Measurements from ENCODE around the gene PITHD1.

The PITHD1 gene

DNA sequence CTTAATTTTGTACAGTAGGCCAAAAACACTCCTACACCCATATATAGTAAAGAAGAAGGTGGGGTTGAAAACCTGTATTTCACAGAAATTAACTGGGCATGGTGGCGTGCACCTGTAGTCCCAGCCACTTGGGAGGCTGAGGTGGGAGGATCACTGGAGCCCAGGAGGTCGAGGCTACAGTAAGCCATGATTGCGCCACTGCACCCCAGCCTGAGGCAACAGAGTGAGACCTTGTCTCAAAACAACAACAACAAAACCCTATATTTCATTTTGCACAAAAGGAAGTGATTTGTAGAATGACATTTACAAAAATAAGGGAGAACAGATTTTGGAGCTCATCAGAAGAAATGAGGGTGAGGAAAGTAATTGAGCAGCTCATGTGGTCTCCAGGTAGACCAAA is 10.5 kb downstream of the PITHD1 start:
- in situ Hi-C loops (cut with MboI; ENCODE audit: low pct_unique_long_range_greater_than_20kb, low sequenced_read_pairs, unreplicated experiment), result no loop called here
- no peak for DNase-seq (ENCODE audit: low spot score)
- TF ChIP-seq, protein P1, sequence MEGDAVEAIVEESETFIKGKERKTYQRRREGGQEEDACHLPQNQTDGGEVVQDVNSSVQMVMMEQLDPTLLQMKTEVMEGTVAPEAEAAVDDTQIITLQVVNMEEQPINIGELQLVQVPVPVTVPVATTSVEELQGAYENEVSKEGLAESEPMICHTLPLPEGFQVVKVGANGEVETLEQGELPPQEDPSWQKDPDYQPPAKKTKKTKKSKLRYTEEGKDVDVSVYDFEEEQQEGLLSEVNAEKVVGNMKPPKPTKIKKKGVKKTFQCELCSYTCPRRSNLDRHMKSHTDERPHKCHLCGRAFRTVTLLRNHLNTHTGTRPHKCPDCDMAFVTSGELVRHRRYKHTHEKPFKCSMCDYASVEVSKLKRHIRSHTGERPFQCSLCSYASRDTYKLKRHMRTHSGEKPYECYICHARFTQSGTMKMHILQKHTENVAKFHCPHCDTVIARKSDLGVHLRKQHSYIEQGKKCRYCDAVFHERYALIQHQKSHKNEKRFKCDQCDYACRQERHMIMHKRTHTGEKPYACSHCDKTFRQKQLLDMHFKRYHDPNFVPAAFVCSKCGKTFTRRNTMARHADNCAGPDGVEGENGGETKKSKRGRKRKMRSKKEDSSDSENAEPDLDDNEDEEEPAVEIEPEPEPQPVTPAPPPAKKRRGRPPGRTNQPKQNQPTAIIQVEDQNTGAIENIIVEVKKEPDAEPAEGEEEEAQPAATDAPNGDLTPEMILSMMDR (IDR thresholded peaks at IDR 0.05; ENCODE audit: extremely low read depth, insufficient read depth, missing control alignments), result no peak

DNA sequence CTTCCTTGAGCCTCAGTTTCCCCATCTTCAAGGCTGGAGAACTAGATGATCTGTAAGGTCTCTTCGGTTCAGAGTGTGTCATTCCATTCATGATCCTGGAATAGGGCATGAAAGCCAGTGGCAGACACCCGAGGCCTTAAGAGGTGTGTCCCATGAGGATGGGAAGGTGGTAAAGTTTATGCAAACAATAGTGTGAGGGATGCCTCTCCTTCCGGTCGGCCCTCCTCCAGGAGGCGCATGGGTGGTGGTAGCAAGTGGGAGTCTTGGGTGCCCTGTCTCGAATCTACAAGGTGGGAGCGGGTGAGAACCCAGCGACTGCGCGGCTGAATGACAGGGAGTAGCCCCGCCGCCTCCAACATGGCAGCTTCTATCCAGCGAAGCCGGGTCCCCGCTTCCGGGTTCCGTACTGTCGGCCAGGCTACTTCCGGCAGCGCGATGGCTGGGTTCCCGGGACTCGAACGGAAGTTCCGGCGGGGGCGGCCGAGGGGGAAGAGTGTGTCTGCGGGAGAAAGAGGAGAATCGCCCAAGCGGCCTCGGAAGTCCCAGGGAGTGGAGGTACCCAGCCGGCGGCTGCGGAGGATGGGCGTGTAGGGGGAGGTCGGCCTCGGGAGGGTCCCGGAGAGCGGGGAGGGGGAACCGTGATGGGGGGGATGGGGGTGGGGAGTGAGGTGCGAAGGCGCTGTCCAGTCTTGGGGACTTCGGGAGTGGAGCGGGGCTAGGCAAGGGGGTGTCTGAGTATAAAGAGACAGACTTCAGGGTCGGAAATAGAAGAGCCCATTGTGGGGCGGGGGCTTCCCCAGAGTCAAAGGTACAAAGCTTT is 12.7 kb downstream of the PITHD1 start, which contains the start of gene LYPLA2:
Gene LYPLA2, plus strand, starts transcription at position 450 of the 820 bp plus-strand sequence. CDS start 1,538 bp downstream, outside the sequence.
- in situ Hi-C loops (cut with MboI; ENCODE audit: low pct_unique_long_range_greater_than_20kb, low sequenced_read_pairs, unreplicated experiment), result no loop called here
- TF ChIP-seq, protein P1 (IDR thresholded peaks at IDR 0.05; ENCODE audit: extremely low read depth, insufficient read depth, missing control alignments), result no peak
- DNase-seq (ENCODE audit: low spot score), result peak; percentile 93

DNA sequence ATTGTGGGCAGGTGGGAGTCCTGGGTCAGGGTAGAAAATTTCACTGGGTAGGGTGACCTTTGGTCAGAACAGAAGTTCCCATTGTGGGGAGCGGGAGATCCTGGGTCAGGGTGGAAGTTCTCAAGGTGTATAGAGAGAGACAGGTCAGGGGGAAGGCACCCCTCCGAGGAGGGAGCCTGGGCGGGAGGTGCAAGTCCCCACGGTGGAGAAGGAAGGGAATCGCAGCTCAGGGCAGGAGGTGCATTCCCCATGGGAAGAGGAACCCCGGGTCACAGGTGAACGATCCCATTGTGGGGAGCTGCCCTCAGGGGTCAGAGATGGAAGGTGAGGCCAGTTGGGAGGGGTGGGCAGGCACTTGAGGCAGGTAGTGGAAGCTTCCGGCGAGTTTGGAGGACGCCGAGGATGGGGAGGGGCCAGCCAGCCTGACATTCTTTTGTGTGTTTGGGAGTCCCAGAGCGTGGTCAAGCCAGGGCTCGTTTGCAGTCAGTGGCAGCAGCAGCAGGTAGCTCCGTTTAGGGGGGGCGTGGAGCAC is 13.4 kb downstream of the PITHD1 start:
- TF ChIP-seq, protein P1 (IDR thresholded peaks at IDR 0.05; ENCODE audit: extremely low read depth, insufficient read depth, missing control alignments), result no peak
- in situ Hi-C loops (cut with MboI; ENCODE audit: low pct_unique_long_range_greater_than_20kb, low sequenced_read_pairs, unreplicated experiment), result no loop called here
- peak; percentile 72 for DNase-seq (ENCODE audit: low spot score)

DNA sequence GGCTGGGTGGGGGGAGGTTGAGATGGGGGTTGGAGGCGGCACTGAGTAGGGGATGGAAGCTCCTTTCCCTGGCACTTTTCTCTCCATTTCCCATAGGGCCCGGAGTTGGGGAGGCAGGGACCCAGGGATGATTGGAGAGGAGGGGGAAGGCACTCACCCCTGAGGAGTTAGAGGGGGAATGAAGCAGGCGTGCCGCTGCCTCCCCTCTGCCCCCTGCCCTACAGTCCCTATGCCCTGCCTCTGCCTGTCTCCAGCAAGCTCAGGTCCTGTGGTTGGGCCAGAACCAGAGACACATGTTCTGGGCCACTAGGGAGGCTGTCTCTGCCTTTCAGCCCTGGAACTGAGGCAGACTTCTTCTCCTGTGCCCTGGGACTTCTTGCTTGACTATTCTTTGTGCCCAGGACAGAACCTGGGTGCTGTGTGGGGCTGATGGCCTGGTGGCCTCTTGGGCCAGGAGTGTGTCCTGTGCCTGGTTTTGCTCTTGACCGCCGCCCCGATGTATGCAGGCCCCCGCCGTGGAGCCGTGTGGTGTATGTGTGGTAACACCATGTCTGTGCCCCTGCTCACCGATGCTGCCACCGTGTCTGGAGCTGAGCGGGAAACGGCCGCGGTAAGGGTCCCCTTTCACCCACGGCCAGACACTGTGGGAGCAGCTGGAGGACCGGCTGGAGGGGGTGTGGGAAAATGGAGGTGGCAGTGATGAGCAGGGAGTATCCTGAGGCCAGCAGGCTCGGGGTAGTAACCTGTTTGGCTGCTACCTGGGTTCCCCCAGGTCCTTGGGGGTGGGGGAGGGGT is 14.1 kb downstream of the PITHD1 start:
- DNase-seq (ENCODE audit: low spot score), result no peak
- TF ChIP-seq, protein P1 (IDR thresholded peaks at IDR 0.05; ENCODE audit: extremely low read depth, insufficient read depth, missing control alignments), result no peak
- in situ Hi-C loops (cut with MboI; ENCODE audit: low pct_unique_long_range_greater_than_20kb, low sequenced_read_pairs, unreplicated experiment), result no loop called here

DNA sequence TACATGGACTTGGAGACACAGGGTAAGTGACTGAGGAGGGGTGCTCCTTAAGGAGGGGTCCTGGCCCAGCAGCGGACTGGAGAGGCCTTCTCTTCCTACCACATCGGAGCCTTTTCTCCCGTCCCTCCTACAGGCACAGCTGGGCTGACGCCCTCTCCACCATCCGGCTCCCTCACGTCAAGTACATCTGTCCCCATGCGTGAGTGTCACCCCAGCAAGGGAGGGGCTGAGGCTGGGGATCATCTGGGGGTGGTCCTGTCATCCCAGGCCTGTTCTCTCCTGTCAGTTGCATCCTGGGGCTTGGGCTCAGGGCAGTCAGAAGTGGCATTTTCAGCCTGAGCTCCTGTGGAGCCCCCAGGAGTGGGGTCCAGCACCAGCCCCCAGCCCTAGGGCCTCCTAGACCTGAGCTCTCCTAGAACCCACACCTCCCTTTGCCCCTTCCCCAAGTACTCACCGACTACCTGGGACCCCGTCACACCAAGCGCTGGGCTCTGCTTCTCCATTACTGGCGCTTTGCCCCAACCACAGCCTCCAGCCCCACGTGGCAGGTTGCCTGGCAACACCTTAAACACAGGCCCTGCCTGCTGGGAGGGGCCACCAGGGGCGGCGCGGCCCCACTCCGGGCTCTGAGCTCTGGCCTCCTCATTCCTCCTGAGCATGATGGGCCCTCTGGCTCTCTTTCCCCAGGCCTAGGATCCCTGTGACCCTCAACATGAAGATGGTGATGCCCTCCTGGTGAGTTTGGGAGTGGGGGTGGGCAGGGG is 15.0 kb downstream of the PITHD1 start:
- TF ChIP-seq, protein P1 (IDR thresholded peaks at IDR 0.05; ENCODE audit: extremely low read depth, insufficient read depth, missing control alignments), result no peak
- peak; percentile 36 for DNase-seq (ENCODE audit: low spot score)
- in situ Hi-C loops (cut with MboI; ENCODE audit: low pct_unique_long_range_greater_than_20kb, low sequenced_read_pairs, unreplicated experiment), result no loop called here

Measured in GM13977 (cell line).